ENCODE data around the gene SLC7A10. TPM values are rescaled to one million over a fixed set of nuclear protein-coding genes. Genes with fewer than 3 reads are reported as not detected.

Gene SLC7A10
- total RNA-seq, 1 experiment from 2014 or later: 1.1 TPM

GRCh38 chr19:33250500-33250899, 24.9 kb upstream of the SLC7A10 start:
- in situ Hi-C loops (cut with HindIII; ENCODE audit: low pct_unique_long_range_greater_than_20kb, low sequenced_read_pairs): no loop called here
- Histone ChIP-seq H3K9me3 (ENCODE audit: control insufficient read depth, insufficient read depth, low read depth, low read length) (no peaks in the 10 kb centered on the region), H3K36me3 (ENCODE audit: control insufficient read depth, insufficient read depth, low read length) (no peaks in the 10 kb centered on the region), H3K27ac (ENCODE audit: low read length) (no peak overlapping the region), H3K4me3 (ENCODE audit: low read depth in 2 of 2, low read length in 2 of 2) (no peak overlapping the region), H3K27me3 (ENCODE audit: control insufficient read depth, insufficient read depth, low read length) (no peaks in the 10 kb centered on the region), H3K4me1 (ENCODE audit: control insufficient read depth, insufficient read depth, low read length) (peaks cover 4% of the 10 kb centered on the region; the same call in 1 of the 2 replicates)
- no TSS peak for BruUV-seq (replicated peaks)
- intact Hi-C loops (cut with micrococcal nuclease; ENCODE audit: unreplicated experiment): no loop called here
- CTCF ChIA-PET: no interaction called here
- POLR2A ChIA-PET: no interaction called here
- no peak for TF ChIP-seq SIN3A (IDR thresholded peaks at IDR 0.05; ENCODE audit: borderline replicate concordance, insufficient read depth, low read depth, low read length)
- no peak for TF ChIP-seq REST (IDR thresholded peaks at IDR 0.05; ENCODE audit: insufficient read depth in 1 of 2, low read depth in 2 of 2, low read length in 1 of 2)
- no peak for TF ChIP-seq CTCF (IDR thresholded peaks at IDR 0.05)
- no peak for TF ChIP-seq TCF7L2 (IDR thresholded peaks at IDR 0.05; ENCODE audit: low read depth, low read length)
- TF ChIP-seq POLR2AphosphoS5 (IDR thresholded peaks at IDR 0.05; ENCODE audit: low read depth, low read length): no peak
- ATAC-seq (no peak), DNase-seq (ENCODE audit: low read depth, low spot score) (no peak)

- BruUV-seq (replicated peaks): no TSS peak
- TF ChIP-seq REST (IDR thresholded peaks at IDR 0.05; ENCODE audit: insufficient read depth in 1 of 2, low read depth in 2 of 2, low read length in 1 of 2): no peak
- no peak for TF ChIP-seq POLR2AphosphoS5 (IDR thresholded peaks at IDR 0.05; ENCODE audit: low read depth, low read length)
- no peak for TF ChIP-seq TCF7L2 (IDR thresholded peaks at IDR 0.05; ENCODE audit: low read depth, low read length)
- no peak for TF ChIP-seq SIN3A (IDR thresholded peaks at IDR 0.05; ENCODE audit: borderline replicate concordance, insufficient read depth, low read depth, low read length)
- no peak for TF ChIP-seq CTCF (IDR thresholded peaks at IDR 0.05)
- no peaks in the 10 kb centered on the region for H3K27me3 ChIP-seq (ENCODE audit: control insufficient read depth, insufficient read depth, low read length)
- no peaks in the 10 kb centered on the region for H3K36me3 ChIP-seq (ENCODE audit: control insufficient read depth, insufficient read depth, low read length)
- no peaks in the 10 kb centered on the region for H3K9me3 ChIP-seq (ENCODE audit: control insufficient read depth, insufficient read depth, low read depth, low read length)
- in situ Hi-C loops (cut with HindIII; ENCODE audit: low pct_unique_long_range_greater_than_20kb, low sequenced_read_pairs) (no loop called here), intact Hi-C loops (cut with micrococcal nuclease; ENCODE audit: unreplicated experiment) (loop anchor here (5.0 kb wide), 1 partner anchor 522 kb away; no protein-coding TSS in a partner anchor)
- DNase-seq (ENCODE audit: low read depth, low spot score) (no peak), ATAC-seq (no peak)
- no peak overlapping the region for H3K27ac ChIP-seq (ENCODE audit: low read length)
- H3K4me3 ChIP-seq (ENCODE audit: low read depth in 2 of 2, low read length in 2 of 2): no peak overlapping the region
- peaks cover 4% of the 10 kb centered on the region; the same call in 1 of the 2 replicates for H3K4me1 ChIP-seq (ENCODE audit: control insufficient read depth, insufficient read depth, low read length)
- POLR2A ChIA-PET: interaction anchor here (0.5 kb wide), 1 partner anchor 182 kb away, joined by 3 read pairs; no protein-coding TSS in a partner anchor
- CTCF ChIA-PET: no interaction called here
Measured at GRCh38 chr19:33249740-33250366, 24.2 kb upstream of the SLC7A10 start.

All from Panc1 (cell line).